Measurements from ENCODE around the gene PHLPP1. TPM values are rescaled to one million over a fixed set of nuclear protein-coding genes. Genes with fewer than 3 reads are reported as not detected.

The PHLPP1 gene
- total and polyA plus RNA-seq, 9 of the 15 experiments (the other 6 are each of a cell fraction or from before 2014, with no cell fraction given): 0.56 to 9.0 (median 4.5) TPM

DNA sequence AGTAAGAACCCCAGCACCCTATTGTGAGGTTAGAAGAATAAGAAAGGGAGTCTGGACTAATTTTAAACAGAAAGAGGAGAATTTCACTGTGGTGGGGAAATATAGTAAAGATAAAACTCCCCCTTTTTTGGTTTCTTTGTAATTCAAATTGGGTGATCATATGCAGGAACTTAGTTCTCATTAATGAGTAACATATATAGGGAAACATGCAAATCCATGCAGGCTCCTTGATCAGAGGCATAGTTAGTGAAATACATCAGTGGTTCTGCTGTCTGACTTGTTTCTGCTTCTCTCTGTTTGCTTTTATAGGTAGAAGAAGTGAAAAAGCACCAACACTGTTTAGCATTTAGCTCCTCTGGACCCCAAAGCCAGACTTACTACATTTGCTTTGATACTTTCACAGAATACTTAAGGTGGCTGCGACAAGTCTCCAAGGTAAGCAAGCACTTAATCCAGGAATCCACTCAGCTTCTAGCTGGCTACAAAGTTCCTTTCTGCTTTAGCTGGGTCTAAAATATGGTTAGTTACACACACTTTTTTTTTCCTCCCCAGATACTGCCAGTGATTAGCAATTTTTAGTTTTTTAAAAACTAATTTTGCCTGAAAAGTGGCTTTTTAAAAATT, 123.2 kb downstream of the PHLPP1 start:
- Histone ChIP-seq H3K36me3 (ENCODE audit: control insufficient read depth, insufficient read depth, low read length) (no peaks in the 10 kb centered on the region), H3K9ac (ENCODE audit: insufficient read depth in 1 of 2, low read depth in 2 of 2, low read length in 2 of 2) (no peak overlapping the region), H4K20me1 (replicated peaks; ENCODE audit: control insufficient read depth, insufficient read depth, low read length) (no peaks in the 10 kb centered on the region), H3K27me3 (ENCODE audit: control insufficient read depth in 2 of 2, insufficient read depth in 2 of 2, low read length in 2 of 2) (no peaks in the 10 kb centered on the region), H3K9me1 (ENCODE audit: control insufficient read depth, insufficient read depth, low read length) (no peaks in the 10 kb centered on the region), H3K4me3 (no peak overlapping the region), H3K9me3 (replicated peaks; ENCODE audit: control insufficient read depth, insufficient read depth, low read depth, low read length) (0 out of 2 replicates have a peak, but pooled peaks cover 2% of the 10 kb centered on the region), H2AFZ (ENCODE audit: low read depth, low read length) (no peak overlapping the region), H3K4me1 (replicated peaks in 1 of 2; ENCODE audit: control insufficient read depth in 2 of 2, insufficient read depth in 2 of 2, low read length in 2 of 2) (peaks cover 3 to 13% of the 10 kb centered on the region in 2 experiments; a peak in 3 of 5 replicates), H3K79me2 (ENCODE audit: control insufficient read depth, insufficient read depth, low read length) (peaks cover 7% of the 10 kb centered on the region; the same call in 2 of the 3 replicates), H3K27ac (ENCODE audit: extremely low read depth, low read depth, low read length) (no peak overlapping the region), H3K4me2 (ENCODE audit: insufficient read depth, low read length) (no peak overlapping the region)
- DNase-seq (ENCODE audit: extremely low read depth in 1 of 4, low spot score in 3 of 4) (no peak), FAIRE-seq (no peak), ATAC-seq (no peak)
- intact Hi-C loops (cut with micrococcal nuclease) (loop anchor here (10.0 kb wide), 1 partner anchor 94 kb away; no protein-coding TSS in a partner anchor), in situ Hi-C loops (cut with MboI) (no loop called here)
- TF ChIP-seq, protein P1, sequence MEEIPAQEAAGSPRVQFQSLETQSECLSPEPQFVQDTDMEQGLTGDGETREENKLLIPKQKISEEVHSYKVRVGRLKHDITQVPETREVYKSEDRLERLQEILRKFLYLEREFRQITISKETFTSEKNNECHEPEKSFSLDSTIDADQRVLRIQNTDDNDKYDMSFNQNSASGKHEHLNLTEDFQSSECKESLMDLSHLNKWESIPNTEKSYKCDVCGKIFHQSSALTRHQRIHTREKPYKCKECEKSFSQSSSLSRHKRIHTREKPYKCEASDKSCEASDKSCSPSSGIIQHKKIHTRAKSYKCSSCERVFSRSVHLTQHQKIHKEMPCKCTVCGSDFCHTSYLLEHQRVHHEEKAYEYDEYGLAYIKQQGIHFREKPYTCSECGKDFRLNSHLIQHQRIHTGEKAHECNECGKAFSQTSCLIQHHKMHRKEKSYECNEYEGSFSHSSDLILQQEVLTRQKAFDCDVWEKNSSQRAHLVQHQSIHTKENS (CRISPR knock-in tag; IDR thresholded peaks at IDR 0.05): no peak
- TF ChIP-seq ZNF445 (CRISPR knock-in tag; IDR thresholded peaks at IDR 0.05; ENCODE audit: low read depth) (no peak), ARHGAP35 (IDR thresholded peaks at IDR 0.05; ENCODE audit: partially characterized antibody) (no peak), ZNF140 (CRISPR knock-in tag; IDR thresholded peaks at IDR 0.05) (no peak), BACH1 (tag; IDR thresholded peaks at IDR 0.05) (no peak)
- TF ChIP-seq, protein P2, sequence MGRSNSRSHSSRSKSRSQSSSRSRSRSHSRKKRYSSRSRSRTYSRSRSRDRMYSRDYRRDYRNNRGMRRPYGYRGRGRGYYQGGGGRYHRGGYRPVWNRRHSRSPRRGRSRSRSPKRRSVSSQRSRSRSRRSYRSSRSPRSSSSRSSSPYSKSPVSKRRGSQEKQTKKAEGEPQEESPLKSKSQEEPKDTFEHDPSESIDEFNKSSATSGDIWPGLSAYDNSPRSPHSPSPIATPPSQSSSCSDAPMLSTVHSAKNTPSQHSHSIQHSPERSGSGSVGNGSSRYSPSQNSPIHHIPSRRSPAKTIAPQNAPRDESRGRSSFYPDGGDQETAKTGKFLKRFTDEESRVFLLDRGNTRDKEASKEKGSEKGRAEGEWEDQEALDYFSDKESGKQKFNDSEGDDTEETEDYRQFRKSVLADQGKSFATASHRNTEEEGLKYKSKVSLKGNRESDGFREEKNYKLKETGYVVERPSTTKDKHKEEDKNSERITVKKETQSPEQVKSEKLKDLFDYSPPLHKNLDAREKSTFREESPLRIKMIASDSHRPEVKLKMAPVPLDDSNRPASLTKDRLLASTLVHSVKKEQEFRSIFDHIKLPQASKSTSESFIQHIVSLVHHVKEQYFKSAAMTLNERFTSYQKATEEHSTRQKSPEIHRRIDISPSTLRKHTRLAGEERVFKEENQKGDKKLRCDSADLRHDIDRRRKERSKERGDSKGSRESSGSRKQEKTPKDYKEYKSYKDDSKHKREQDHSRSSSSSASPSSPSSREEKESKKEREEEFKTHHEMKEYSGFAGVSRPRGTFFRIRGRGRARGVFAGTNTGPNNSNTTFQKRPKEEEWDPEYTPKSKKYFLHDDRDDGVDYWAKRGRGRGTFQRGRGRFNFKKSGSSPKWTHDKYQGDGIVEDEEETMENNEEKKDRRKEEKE (IDR thresholded peaks at IDR 0.05; ENCODE audit: borderline replicate concordance in 1 of 2, control insufficient read depth in 1 of 2, low read depth in 2 of 2, low read length in 1 of 2): no peak
- TF ChIP-seq, protein P3, sequence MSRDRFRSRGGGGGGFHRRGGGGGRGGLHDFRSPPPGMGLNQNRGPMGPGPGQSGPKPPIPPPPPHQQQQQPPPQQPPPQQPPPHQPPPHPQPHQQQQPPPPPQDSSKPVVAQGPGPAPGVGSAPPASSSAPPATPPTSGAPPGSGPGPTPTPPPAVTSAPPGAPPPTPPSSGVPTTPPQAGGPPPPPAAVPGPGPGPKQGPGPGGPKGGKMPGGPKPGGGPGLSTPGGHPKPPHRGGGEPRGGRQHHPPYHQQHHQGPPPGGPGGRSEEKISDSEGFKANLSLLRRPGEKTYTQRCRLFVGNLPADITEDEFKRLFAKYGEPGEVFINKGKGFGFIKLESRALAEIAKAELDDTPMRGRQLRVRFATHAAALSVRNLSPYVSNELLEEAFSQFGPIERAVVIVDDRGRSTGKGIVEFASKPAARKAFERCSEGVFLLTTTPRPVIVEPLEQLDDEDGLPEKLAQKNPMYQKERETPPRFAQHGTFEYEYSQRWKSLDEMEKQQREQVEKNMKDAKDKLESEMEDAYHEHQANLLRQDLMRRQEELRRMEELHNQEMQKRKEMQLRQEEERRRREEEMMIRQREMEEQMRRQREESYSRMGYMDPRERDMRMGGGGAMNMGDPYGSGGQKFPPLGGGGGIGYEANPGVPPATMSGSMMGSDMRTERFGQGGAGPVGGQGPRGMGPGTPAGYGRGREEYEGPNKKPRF (IDR thresholded peaks at IDR 0.05; ENCODE audit: low read depth, low read length): no peak
- TF ChIP-seq, protein P4, sequence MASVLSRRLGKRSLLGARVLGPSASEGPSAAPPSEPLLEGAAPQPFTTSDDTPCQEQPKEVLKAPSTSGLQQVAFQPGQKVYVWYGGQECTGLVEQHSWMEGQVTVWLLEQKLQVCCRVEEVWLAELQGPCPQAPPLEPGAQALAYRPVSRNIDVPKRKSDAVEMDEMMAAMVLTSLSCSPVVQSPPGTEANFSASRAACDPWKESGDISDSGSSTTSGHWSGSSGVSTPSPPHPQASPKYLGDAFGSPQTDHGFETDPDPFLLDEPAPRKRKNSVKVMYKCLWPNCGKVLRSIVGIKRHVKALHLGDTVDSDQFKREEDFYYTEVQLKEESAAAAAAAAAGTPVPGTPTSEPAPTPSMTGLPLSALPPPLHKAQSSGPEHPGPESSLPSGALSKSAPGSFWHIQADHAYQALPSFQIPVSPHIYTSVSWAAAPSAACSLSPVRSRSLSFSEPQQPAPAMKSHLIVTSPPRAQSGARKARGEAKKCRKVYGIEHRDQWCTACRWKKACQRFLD (CRISPR knock-in tag; IDR thresholded peaks at IDR 0.05): no peak
- BruUV-seq (replicated peaks): no TSS peak
- ChIA-PET POLR2A (no interaction called here), CTCF (ENCODE audit: low intra/inter-chr PET ratio) (no interaction called here)
- WGBS (ENCODE audit: insufficient coverage, low coverage, missing lambda C conversion rate): 83% methylated on average over 1 of the region's 1 CpG
